GM10266 (cell line): ENCODE data around the gene DNAAF3.
"Not testable (repeated sequence)": the region's sequence is repeated elsewhere in the genome, so short reads cannot be mapped to it uniquely, and the experiment has no call there.

Experiments
- DNase-seq: peaks from one replicate; pipeline ENCODE4 v3.0.0; 2012; ENCODE audit errors: extremely low spot score
- TF ChIP-seq, protein P1 (sequence below): IDR thresholded peaks from 2 replicates; pipeline ENCODE4 v1.5.1; 2012; ENCODE audit warnings: mild to moderate bottlenecking, low read depth; ENCODE audit not compliant: control insufficient read depth, insufficient read depth; ENCODE audit errors: missing control alignments

DNAAF3 gene

DNA sequence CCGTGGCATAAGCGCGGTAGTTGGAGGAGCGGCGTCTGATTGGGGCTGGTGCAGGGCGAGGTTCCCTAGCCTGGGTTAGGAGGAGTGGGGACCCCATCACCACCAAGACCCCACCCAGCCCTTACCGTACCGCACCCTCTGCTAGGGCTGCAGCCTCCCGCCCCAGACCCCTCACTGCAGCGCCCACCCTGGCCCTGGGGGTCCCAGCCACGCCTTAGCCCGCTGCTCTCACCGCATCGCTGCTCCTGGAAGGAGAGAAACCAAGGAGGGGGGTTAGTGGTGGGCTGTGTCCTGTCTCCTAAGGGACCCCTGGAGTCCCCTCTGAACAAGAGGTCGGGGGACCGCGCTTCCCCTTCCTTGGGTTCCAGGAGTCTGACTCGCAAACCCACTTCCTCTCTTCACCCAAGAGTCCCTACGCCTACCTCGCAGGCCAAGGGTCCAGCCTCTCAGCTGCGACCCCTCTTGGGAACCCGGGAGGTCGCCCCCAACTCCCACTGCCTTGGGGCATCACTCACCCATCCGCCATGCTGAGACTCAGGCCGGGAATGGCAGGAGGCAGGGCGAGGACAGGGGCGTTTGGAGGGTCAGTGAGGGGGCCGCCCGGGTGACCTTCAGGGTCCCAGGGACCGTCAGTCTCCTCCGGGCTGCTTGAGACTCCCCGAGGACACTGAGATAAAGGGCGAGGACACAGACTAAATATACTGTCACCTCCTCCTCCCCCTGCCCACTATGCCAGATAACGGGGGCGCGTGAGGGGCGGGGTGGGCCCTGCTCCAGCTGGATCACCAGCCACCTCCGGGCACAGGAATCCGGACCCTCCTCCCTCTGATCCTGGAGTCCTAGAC is 9.1 kb downstream of the DNAAF3 start, which contains the start of gene TNNI3:
TNNI3 (minus strand) TSS at position 669 of the 845 bp plus-strand sequence; CDS start at position 526, 143 bp downstream.
- TF ChIP-seq, protein P1, sequence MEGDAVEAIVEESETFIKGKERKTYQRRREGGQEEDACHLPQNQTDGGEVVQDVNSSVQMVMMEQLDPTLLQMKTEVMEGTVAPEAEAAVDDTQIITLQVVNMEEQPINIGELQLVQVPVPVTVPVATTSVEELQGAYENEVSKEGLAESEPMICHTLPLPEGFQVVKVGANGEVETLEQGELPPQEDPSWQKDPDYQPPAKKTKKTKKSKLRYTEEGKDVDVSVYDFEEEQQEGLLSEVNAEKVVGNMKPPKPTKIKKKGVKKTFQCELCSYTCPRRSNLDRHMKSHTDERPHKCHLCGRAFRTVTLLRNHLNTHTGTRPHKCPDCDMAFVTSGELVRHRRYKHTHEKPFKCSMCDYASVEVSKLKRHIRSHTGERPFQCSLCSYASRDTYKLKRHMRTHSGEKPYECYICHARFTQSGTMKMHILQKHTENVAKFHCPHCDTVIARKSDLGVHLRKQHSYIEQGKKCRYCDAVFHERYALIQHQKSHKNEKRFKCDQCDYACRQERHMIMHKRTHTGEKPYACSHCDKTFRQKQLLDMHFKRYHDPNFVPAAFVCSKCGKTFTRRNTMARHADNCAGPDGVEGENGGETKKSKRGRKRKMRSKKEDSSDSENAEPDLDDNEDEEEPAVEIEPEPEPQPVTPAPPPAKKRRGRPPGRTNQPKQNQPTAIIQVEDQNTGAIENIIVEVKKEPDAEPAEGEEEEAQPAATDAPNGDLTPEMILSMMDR = no peak
- no peak for DNase-seq

DNA sequence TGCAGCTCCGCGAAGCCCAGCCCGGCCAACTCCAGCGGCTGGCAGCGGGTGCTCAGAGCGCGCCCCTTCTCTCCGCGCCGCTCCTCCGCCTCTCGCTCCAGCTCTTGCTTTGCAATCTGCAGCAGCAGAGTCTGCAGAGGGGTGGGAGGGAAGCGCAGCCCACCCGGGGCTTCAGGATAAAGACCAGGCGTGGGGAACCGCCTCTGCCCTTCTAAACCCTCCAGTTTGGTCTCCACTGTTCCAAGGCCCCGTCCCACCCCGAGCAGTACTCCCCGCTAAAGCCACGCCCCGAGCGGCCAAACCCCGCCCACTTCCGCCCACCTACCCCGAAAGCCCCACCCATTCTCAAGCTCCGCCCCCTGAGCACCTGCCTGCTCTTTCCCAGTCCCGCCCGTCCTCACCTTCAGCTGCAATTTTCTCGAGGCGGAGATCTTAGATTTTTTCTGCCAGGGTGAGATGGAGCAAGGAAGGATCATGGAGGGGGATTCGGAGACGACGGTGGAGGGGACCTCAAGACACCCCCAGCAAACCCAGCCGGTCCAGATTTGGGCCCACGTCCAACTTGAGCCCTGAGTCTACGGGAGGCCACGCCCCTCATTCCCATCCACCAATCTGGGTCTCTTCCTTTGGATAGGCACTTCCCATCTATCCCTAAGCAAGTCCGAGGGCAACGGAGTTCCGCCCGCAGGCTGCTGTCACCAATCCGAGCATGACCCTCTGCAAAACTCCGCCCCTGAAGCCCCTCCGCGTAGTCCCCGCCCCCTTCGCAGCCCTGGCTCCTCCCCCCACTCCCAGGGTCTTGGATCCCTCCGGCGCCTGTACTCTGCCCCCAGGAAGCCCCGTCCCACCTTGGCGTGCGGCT is 10.0 kb downstream of the DNAAF3 start:
- DNase-seq = no peak
- TF ChIP-seq, protein P1 = no peak

DNA sequence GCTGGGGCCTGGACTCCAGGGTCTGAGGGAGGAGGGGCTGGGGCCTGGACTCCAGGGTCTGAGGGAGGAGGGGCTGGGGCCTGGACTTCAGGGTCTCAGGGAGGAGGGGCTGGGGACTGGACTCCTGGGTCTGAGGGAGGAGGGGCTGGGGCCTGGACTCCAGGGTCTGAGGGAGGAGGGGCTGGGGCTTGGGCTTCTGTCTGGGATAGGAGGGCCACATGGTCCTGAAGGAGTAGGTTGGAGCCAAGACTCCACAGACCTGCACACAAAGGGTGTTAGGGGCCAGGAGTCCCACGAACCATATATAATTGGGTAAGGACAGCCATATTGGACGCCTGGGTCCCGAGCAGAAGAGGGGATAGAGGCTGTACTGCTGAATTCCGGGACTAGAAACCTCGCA is 10.6 kb downstream of the DNAAF3 start:
- DNase-seq = not testable (repeated sequence)

GRCh38 chr19:55153652-55154264 is 12.7 kb downstream of the DNAAF3 start:
- DNase-seq = no peak
- TF ChIP-seq, protein P1 = no peak

DNA sequence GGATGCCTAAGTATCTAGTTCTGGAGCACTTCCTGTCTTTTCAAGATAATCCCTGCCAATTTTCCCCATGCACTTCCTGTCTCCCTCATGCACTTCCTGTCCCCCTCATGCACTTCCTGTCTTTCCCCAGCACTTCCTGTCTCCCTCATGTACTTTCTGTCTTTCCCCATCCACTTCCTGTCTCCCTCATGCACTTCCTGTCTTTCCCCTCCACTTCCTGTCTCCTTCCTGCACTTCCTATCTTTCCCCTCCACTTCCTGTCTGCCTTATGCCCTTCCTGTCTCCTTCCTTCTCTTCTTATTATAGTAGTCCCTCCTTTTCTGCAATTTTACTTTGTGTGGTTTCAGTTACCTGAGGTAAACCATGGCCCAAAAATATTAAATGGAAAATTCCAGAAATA is 14.4 kb downstream of the DNAAF3 start:
- TF ChIP-seq, protein P1 = no peak
- no peak for DNase-seq

GRCh38 chr19:55149078-55150003 is 17.1 kb downstream of the DNAAF3 start, which contains the start of gene TNNT1:
Gene TNNT1 (minus strand): TSS chr19:55149206. CDS start chr19:55147157, 2,049 bp downstream.
- TF ChIP-seq, protein P1 = no peak
- DNase-seq = no peak
